SK-N-SH (cell line): Measurements from ENCODE around the gene OCEL1. TPM values are rescaled to one million over a fixed set of nuclear protein-coding genes. Genes with fewer than 3 reads are reported as not detected.
A peak's percentile ranks its signal among the peaks of the same experiment; 100 is the strongest.

Source experiments
- ELF1 ChIP-seq: IDR thresholded peaks from 2 replicates; pipeline ENCODE4 v1.4.0; 2012
- MXI1 ChIP-seq: IDR thresholded peaks from 2 replicates; pipeline ENCODE4 v1.6.1; 2012; ENCODE audit warnings: mild to moderate bottlenecking, low read depth, low read length, improper control_type of control experiment
- NFIC ChIP-seq: IDR thresholded peaks from 2 replicates; pipeline ENCODE4 v1.4.0; 2012; ENCODE audit warnings: borderline replicate concordance
- NRF1 ChIP-seq: IDR thresholded peaks from 2 replicates; pipeline ENCODE4 v1.6.1; 2012; ENCODE audit warnings: low read depth, mild to moderate bottlenecking, low read length
- RAD21 ChIP-seq: IDR thresholded peaks from 2 replicates; pipeline ENCODE4 v1.6.1; 2012; ENCODE audit warnings: mild to moderate bottlenecking, low read length
- SIN3A ChIP-seq: IDR thresholded peaks from 2 replicates; pipeline ENCODE4 v1.6.1; 2012; ENCODE audit warnings: low read depth, mild to moderate bottlenecking, low read length, moderate library complexity, borderline replicate concordance
- TEAD4 ChIP-seq: IDR thresholded peaks from 2 replicates; pipeline ENCODE4 v1.4.0; 2012; ENCODE audit warnings: mild to moderate bottlenecking, borderline replicate concordance; ENCODE audit not compliant: insufficient read depth
- polyA plus RNA-seq, 3 experiments: library from polyadenylated mRNA; depleted of rRNA; stranded (reverse); fragments of >200 nt; gene quantifications; 2 replicates each; pipeline ENCODE4 v1.2.3, GENCODE V29; 2012
- TF ChIP-seq, protein P1 (sequence below): IDR thresholded peaks from 2 replicates; pipeline ENCODE4 v1.6.1; 2012; ENCODE audit warnings: mild to moderate bottlenecking, low read depth, low read length, moderate library complexity
- TF ChIP-seq, protein P2 (sequence below): fragments of 200-600 bp; sonication (generic); IDR thresholded peaks from 2 replicates; pipeline ENCODE4 v1.6.1; 2017; ENCODE audit warnings: antibody characterized with exemption, mild to moderate bottlenecking, moderate library complexity
- TF ChIP-seq, protein P3 (sequence below): IDR thresholded peaks from 2 replicates; pipeline ENCODE4 v1.4.0; 2012; ENCODE audit warnings: low read depth
- TF ChIP-seq, protein P4 (sequence below): IDR thresholded peaks from 2 replicates; pipeline ENCODE4 v1.4.0; 2012; ENCODE audit warnings: low read depth, borderline replicate concordance

OCEL1 gene
- polyA plus RNA-seq, 1 of the 3 experiments (the other 2 are of a cell fraction), result 9.8 TPM

DNA sequence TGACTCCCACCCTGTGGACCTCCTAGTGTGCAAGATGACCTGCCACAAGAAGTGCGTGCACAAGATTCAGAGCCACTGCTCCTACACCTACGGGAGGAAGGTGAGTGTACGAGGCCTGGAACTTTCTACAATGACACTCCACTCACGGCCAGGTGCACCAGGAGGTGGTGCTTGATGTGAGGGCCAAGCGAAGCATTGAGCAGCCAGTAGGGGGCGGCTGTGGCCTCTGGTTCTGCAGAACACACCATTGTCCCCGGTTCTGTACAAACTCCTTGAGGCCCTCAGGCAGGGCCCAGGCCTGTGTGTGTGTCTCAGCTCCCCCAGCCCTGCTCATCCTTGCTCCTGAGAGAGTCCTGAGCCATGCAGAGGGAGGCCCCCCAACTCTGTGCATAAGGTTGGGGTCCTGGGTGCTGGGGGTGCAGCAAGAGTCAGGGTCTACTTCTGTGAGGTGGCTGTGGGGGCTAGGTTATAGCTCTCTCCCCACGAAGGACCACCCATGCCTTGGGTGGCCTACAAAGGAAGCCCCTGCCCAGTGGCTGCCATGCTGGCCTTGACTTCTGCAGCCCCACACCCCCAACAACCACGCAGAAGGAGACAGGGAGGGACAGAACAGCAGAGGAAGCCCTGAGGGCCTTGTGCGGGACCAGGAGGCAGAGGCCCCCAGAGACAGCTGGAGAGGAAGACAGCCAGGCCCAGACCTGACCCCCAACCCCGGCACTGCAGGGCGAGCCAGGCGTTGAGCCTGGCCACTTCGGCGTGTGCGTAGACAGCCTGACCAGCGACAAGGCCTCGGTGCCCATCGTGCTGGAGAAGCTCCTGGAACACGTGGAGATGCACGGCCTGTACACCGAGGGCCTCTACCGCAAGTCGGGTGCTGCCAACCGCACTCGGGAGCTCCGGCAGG is 20.5 kb upstream of the OCEL1 start (continued):
- TF ChIP-seq, protein P1, sequence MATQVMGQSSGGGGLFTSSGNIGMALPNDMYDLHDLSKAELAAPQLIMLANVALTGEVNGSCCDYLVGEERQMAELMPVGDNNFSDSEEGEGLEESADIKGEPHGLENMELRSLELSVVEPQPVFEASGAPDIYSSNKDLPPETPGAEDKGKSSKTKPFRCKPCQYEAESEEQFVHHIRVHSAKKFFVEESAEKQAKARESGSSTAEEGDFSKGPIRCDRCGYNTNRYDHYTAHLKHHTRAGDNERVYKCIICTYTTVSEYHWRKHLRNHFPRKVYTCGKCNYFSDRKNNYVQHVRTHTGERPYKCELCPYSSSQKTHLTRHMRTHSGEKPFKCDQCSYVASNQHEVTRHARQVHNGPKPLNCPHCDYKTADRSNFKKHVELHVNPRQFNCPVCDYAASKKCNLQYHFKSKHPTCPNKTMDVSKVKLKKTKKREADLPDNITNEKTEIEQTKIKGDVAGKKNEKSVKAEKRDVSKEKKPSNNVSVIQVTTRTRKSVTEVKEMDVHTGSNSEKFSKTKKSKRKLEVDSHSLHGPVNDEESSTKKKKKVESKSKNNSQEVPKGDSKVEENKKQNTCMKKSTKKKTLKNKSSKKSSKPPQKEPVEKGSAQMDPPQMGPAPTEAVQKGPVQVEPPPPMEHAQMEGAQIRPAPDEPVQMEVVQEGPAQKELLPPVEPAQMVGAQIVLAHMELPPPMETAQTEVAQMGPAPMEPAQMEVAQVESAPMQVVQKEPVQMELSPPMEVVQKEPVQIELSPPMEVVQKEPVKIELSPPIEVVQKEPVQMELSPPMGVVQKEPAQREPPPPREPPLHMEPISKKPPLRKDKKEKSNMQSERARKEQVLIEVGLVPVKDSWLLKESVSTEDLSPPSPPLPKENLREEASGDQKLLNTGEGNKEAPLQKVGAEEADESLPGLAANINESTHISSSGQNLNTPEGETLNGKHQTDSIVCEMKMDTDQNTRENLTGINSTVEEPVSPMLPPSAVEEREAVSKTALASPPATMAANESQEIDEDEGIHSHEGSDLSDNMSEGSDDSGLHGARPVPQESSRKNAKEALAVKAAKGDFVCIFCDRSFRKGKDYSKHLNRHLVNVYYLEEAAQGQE, result no peak
- TF ChIP-seq SIN3A (no peak), NRF1 (no peak), RAD21 (peak; percentile 68), ELF1 (no peak), TEAD4 (no peak), NFIC (no peak), MXI1 (no peak)
- TF ChIP-seq, protein P2, sequence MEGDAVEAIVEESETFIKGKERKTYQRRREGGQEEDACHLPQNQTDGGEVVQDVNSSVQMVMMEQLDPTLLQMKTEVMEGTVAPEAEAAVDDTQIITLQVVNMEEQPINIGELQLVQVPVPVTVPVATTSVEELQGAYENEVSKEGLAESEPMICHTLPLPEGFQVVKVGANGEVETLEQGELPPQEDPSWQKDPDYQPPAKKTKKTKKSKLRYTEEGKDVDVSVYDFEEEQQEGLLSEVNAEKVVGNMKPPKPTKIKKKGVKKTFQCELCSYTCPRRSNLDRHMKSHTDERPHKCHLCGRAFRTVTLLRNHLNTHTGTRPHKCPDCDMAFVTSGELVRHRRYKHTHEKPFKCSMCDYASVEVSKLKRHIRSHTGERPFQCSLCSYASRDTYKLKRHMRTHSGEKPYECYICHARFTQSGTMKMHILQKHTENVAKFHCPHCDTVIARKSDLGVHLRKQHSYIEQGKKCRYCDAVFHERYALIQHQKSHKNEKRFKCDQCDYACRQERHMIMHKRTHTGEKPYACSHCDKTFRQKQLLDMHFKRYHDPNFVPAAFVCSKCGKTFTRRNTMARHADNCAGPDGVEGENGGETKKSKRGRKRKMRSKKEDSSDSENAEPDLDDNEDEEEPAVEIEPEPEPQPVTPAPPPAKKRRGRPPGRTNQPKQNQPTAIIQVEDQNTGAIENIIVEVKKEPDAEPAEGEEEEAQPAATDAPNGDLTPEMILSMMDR, result peak; percentile 61
- TF ChIP-seq, protein P3, sequence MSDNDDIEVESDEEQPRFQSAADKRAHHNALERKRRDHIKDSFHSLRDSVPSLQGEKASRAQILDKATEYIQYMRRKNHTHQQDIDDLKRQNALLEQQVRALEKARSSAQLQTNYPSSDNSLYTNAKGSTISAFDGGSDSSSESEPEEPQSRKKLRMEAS, result no peak
- TF ChIP-seq, protein P4, sequence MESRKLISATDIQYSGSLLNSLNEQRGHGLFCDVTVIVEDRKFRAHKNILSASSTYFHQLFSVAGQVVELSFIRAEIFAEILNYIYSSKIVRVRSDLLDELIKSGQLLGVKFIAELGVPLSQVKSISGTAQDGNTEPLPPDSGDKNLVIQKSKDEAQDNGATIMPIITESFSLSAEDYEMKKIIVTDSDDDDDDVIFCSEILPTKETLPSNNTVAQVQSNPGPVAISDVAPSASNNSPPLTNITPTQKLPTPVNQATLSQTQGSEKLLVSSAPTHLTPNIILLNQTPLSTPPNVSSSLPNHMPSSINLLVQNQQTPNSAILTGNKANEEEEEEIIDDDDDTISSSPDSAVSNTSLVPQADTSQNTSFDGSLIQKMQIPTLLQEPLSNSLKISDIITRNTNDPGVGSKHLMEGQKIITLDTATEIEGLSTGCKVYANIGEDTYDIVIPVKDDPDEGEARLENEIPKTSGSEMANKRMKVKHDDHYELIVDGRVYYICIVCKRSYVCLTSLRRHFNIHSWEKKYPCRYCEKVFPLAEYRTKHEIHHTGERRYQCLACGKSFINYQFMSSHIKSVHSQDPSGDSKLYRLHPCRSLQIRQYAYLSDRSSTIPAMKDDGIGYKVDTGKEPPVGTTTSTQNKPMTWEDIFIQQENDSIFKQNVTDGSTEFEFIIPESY, result no peak
